Natural killer cell (primary cell): ENCODE results near the gene CCDC97. TPM values are rescaled to one million over a fixed set of nuclear protein-coding genes. Genes with fewer than 3 reads are reported as not detected.

Experiments
- ATAC-seq, 3 donors: fragments of 150-1000 bp in 2 of 3; fragments of 200-7000 bp in 1 of 3; cut with Tn5 transposase; 1 replicate in 1 of 3; 2 replicates in 2 of 3; pipeline ENCODE4 v1.10.0; 2021; ENCODE audit warnings: mild to moderate bottlenecking in 2 of 3, moderate library complexity in 2 of 3
- DNase-seq, 2 donors: peaks; one replicate each; pipeline versions ENCODE4 v3.0.0 to v3.0.0-alpha.2; 2013 to 2021; ENCODE audit warnings: mixed read lengths in 1 of 2
- H3K27ac ChIP-seq: one replicate; pipeline ENCODE4 v1.5.1; 2013; ENCODE audit warnings: mild to moderate bottlenecking, low read length
- H3K27me3 ChIP-seq: one replicate; pipeline ENCODE4 v1.6.1; 2013; ENCODE audit warnings: low read length; ENCODE audit not compliant: control insufficient read depth, insufficient read depth
- H3K36me3 ChIP-seq: one replicate; pipeline ENCODE4 v1.6.1; 2013; ENCODE audit warnings: low read length; ENCODE audit not compliant: control insufficient read depth, insufficient read depth
- H3K4me1 ChIP-seq: one replicate; pipeline ENCODE4 v1.6.1; 2013; ENCODE audit warnings: low read length; ENCODE audit not compliant: control insufficient read depth, insufficient read depth
- H3K4me3 ChIP-seq: one replicate; pipeline ENCODE4 v1.5.1; 2013; ENCODE audit warnings: low read length
- H3K9me3 ChIP-seq: one replicate; pipeline ENCODE4 v1.6.1; 2013; ENCODE audit warnings: low read length; ENCODE audit not compliant: control insufficient read depth, insufficient read depth
- H3K27ac Mint-ChIP-seq, 2 donors: one replicate each; pipeline ENCODE4 v1.8.0; 2022; ENCODE audit warnings: mild to moderate bottlenecking in 2 of 2, mixed read lengths in 2 of 2, moderate library complexity in 1 of 2
- H3K27me3 Mint-ChIP-seq, 2 donors: one replicate each; pipeline ENCODE4 v1.8.0; 2022; ENCODE audit warnings: low read depth in 2 of 2, mixed read lengths in 2 of 2
- H3K36me3 Mint-ChIP-seq: one replicate; pipeline ENCODE4 v1.8.0; 2022; ENCODE audit warnings: mixed read lengths
- H3K4me1 Mint-ChIP-seq, 2 donors: one replicate each; pipeline ENCODE4 v1.8.0; 2022; ENCODE audit warnings: mixed read lengths in 2 of 2
- H3K4me3 Mint-ChIP-seq: one replicate; pipeline ENCODE4 v1.8.0; 2022; ENCODE audit warnings: mild to moderate bottlenecking, moderate library complexity, mixed read lengths
- H3K9me3 Mint-ChIP-seq, 2 donors: one replicate each; pipeline ENCODE4 v1.8.0; 2022; ENCODE audit warnings: mixed read lengths in 2 of 2
- CTCF ChIP-seq: fragments of 200-600 bp; IDR thresholded peaks from one replicate; pipeline ENCODE4 v1.8.0; 2022; ENCODE audit warnings: antibody characterized with exemption
- WGBS: methylation state at CpG from one replicate; pipeline ENCODE4 v1.1.7; 2013; ENCODE audit warnings: missing lambda C conversion rate; ENCODE audit not compliant: insufficient coverage; 5-methylcytosine and 5-hydroxymethylcytosine counted together
- intact Hi-C: fragments of 100-400 bp; cut with micrococcal nuclease; formaldehyde crosslinking; loops from one replicate; pipeline ENCODE4 v1.14.2; 2022
- total RNA-seq, 4 donors: library from RNA; stranded (reverse); fragments of 120-200 nt in 1 of 4; gene quantifications; one replicate each; pipeline versions ENCODE4 v1.2.3 to v1.2.4, GENCODE V29; 2013 to 2022

CCDC97 gene
- total RNA-seq, 3 donors from 2014 or later (not counting 1 experiment from before 2014, with no cell fraction given), result 41.1 to 44.3 (median 44.0) TPM

- no peak for TF ChIP-seq CTCF
- Histone ChIP-seq H3K9me3 (no peaks in the 10 kb centered on the region), H3K36me3 (peaks cover 60% of the 10 kb centered on the region), H3K4me3 (no peak overlapping the region), H3K27ac (peak overlapping the region; percentile 23), H3K4me1 (peaks cover 92% of the 10 kb centered on the region), H3K27me3 (no peaks in the 10 kb centered on the region)
- intact Hi-C loops, result no loop called here
- peak overlapping the region; percentile 67 for H3K4me3 Mint-ChIP-seq
- H3K27me3 Mint-ChIP-seq, result no peaks in the 10 kb centered on the region
- H3K4me1 Mint-ChIP-seq, result peaks cover 70 to 73% of the 10 kb centered on the region in 2 donors
- peak overlapping the region; percentile 80 to 94 for H3K27ac Mint-ChIP-seq
- ATAC-seq, result no peak
- H3K9me3 Mint-ChIP-seq, result no peaks in the 10 kb centered on the region
- DNase-seq, result peak in 1 of 2 donors; percentile 57
- WGBS, result 91% methylated on average over 4 of the region's 4 CpGs
- no peaks in the 10 kb centered on the region for H3K36me3 Mint-ChIP-seq
These were observed 20.5 kb downstream of the CCDC97 start for GRCh38 chr19:41330481-41330880.

DNA sequence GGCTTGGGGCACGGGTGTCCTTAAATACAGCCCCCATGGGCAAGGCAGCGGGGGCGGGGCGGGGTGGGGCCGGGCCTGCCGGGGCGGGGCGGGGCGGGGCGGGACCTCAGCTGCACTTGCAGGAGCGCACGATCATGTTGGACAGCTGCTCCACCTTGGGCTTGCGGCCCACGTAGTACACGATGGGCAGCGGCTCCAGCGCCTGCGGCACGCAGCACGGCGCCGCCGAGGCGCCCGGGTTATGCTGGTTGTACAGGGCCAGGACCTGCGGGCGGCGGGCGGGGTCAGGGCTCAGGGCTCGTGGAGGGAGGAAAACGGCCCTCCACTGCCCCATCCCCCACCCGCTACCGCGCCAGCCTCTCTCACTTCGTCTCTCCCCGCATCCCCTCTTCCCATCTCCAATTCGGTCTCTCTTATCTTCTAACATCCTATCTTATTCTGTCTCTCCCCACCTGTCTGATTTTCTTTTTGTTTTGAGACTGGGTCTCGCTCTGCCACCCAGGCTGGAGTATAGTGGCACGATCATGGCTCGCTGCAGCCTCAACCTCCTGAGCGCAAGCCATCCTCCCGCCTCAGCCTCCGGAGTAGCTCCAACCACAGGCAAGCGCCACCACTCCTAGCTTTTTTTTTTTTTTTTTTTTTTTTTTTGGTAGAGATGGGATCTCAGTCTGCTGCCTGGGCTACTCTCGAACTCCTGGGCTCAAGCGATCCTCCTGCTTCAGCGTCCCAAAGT, 21.1 kb downstream of the CCDC97 start:
- no peaks in the 10 kb centered on the region for H3K27me3 ChIP-seq
- no peak overlapping the region for H3K4me3 ChIP-seq
- 94% methylated on average over 46 of the region's 47 CpGs for WGBS
- H3K4me1 ChIP-seq, result peaks cover 92% of the 10 kb centered on the region
- no peak for TF ChIP-seq CTCF
- Mint-ChIP-seq H3K4me1 (peaks cover 66% of the 10 kb centered on the region in 2 donors), H3K9me3 (no peaks in the 10 kb centered on the region), H3K27me3 (no peaks in the 10 kb centered on the region), H3K27ac (peak overlapping the region; percentile 80 to 94), H3K36me3 (no peaks in the 10 kb centered on the region), H3K4me3 (peak overlapping the region; percentile 67)
- no peaks in the 10 kb centered on the region for H3K9me3 ChIP-seq
- H3K27ac ChIP-seq, result peak overlapping the region; percentile 23
- peaks cover 64% of the 10 kb centered on the region for H3K36me3 ChIP-seq
- DNase-seq (peak in 1 of 2 donors; percentile 40), ATAC-seq (no peak)
- intact Hi-C loops, result no loop called here

GRCh38 chr19:41332000-41332399, 22.0 kb downstream of the CCDC97 start:
- TF ChIP-seq CTCF, result no peak
- Mint-ChIP-seq H3K9me3 (no peaks in the 10 kb centered on the region), H3K27ac (peak overlapping the region; percentile 80 to 94), H3K36me3 (no peaks in the 10 kb centered on the region), H3K27me3 (no peaks in the 10 kb centered on the region), H3K4me1 (peaks cover 57 to 58% of the 10 kb centered on the region in 2 donors), H3K4me3 (peak overlapping the region; percentile 32)
- H3K4me3 ChIP-seq, result no peak overlapping the region
- intact Hi-C loops, result no loop called here
- H3K4me1 ChIP-seq, result peaks cover 88% of the 10 kb centered on the region
- WGBS, result 93% methylated on average over 16 of the region's 16 CpGs
- H3K9me3 ChIP-seq, result no peaks in the 10 kb centered on the region
- H3K27me3 ChIP-seq, result no peaks in the 10 kb centered on the region
- H3K36me3 ChIP-seq, result peaks cover 72% of the 10 kb centered on the region
- DNase-seq (no peak), ATAC-seq (no peak)
- H3K27ac ChIP-seq, result no peak overlapping the region
